ENCODE data around the gene CHADL. TPM values are rescaled to one million over a fixed set of nuclear protein-coding genes. Genes with fewer than 3 reads are reported as not detected.

The CHADL gene
- total RNA-seq, 1 donor from 2014 or later: 0.43 TPM

DNA sequence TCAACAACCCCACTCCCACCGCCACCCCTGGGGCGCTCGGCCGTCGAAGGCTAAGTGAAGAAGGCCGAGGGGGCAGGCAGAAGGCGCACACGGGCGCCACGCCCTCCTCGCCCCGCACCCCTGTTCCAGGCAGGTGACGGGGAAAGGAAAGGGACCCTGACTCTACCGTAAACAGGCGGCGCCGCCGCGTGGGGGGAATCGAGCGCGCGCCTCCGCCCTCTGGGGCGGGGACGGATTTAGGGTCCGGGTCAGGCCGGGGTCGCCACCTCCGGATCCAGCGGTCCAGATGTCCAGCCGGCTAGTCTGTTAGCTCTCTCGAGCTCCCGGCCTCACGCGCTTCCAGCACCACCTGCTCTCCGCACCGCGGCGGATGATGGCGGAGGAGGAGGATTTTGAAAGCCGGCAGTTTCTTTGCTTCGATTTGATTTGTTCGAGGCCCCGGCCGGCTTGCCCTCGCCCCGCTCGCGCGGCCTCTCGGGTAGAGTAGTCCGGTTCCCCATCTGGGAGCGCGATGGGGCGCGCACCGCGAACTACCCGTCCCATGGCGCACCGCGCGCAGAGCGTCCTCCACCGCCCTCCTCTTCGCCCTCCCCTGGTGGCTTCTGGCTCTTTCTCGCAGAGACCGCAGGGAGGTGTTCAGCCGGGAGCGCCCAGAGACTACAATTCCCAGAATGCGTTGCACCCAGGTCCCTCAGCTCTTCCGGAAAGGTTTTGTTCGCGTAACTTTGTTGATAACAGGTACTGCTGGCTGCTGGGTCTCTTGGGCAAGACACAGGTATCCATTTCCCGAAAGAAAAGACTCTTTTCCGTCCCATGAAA is 45.3 kb upstream of the CHADL start, which contains the start of gene RANGAP1:
TSS of gene RANGAP1 (minus strand) at position 368 of the 819 bp plus-strand sequence. CDS start 5,143 bp downstream, outside the sequence.
- peaks cover 47% of the 10 kb centered on the region for H3K4me1 Mint-ChIP-seq (ENCODE audit: unreplicated experiment)
- H3K36me3 Mint-ChIP-seq (ENCODE audit: unreplicated experiment): peaks cover 3% of the 10 kb centered on the region
- TF ChIP-seq, protein P1, sequence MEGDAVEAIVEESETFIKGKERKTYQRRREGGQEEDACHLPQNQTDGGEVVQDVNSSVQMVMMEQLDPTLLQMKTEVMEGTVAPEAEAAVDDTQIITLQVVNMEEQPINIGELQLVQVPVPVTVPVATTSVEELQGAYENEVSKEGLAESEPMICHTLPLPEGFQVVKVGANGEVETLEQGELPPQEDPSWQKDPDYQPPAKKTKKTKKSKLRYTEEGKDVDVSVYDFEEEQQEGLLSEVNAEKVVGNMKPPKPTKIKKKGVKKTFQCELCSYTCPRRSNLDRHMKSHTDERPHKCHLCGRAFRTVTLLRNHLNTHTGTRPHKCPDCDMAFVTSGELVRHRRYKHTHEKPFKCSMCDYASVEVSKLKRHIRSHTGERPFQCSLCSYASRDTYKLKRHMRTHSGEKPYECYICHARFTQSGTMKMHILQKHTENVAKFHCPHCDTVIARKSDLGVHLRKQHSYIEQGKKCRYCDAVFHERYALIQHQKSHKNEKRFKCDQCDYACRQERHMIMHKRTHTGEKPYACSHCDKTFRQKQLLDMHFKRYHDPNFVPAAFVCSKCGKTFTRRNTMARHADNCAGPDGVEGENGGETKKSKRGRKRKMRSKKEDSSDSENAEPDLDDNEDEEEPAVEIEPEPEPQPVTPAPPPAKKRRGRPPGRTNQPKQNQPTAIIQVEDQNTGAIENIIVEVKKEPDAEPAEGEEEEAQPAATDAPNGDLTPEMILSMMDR (IDR thresholded peaks at IDR 0.05): peak; percentile 26
- H3K27ac Mint-ChIP-seq (ENCODE audit: unreplicated experiment): peak within 1 kb of the TSS; percentile 88
- DNase-seq (ENCODE audit: extremely low spot score, unreplicated experiment): peak; percentile 100
- no peaks in the 10 kb centered on the region for H3K9me3 Mint-ChIP-seq (ENCODE audit: unreplicated experiment)
- H3K27me3 Mint-ChIP-seq (ENCODE audit: unreplicated experiment): no peaks in the 10 kb centered on the region
- peak within 1 kb of the TSS; percentile 81 for H3K4me3 Mint-ChIP-seq (ENCODE audit: unreplicated experiment)

DNA sequence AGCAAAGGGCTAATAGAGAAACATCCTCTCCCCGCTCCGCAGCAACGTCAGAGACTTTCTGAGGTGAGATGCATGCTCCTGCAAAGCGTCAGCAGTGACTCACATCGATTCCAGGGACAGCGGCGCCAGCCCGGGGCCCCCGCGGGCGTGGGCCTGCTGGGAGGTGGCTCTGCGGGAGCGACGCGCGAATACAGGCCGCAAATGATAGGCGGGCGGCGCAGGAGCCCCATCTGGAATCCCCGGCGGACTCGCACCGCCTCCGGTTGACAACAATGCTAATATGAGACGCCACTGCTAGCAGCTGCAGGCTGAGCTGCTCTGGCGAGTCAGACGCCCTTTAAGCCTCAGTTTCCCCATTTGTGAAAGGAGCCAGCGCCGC is 44.7 kb upstream of the CHADL start:
- no peaks in the 10 kb centered on the region for H3K27me3 Mint-ChIP-seq (ENCODE audit: unreplicated experiment)
- H3K36me3 Mint-ChIP-seq (ENCODE audit: unreplicated experiment): peaks cover 5% of the 10 kb centered on the region
- DNase-seq (ENCODE audit: extremely low spot score, unreplicated experiment): peak; percentile 87
- H3K9me3 Mint-ChIP-seq (ENCODE audit: unreplicated experiment): no peaks in the 10 kb centered on the region
- TF ChIP-seq, protein P1 (IDR thresholded peaks at IDR 0.05): no peak
- peak overlapping the region; percentile 81 for H3K4me3 Mint-ChIP-seq (ENCODE audit: unreplicated experiment)
- peaks cover 41% of the 10 kb centered on the region for H3K4me1 Mint-ChIP-seq (ENCODE audit: unreplicated experiment)
- H3K27ac Mint-ChIP-seq (ENCODE audit: unreplicated experiment): peak overlapping the region; percentile 80

DNA sequence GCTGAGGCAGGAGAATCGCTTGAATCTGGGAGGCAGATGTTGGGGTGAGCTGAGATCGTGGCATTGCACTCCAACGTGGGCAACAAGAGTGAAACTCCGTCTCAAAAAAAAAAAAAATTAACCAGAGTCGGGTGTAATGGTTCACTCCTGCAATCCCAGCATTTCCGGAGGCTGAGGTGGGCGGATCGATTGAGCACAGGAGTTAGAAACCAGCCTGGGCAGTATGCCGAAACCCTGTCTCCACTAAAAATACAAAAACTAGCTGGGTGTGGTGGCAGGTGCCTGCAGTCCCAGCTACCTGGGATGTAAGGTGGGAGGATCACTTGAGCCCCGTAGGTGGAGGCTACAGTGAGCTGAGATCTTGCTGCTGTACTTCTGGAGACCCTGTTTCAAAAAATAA is 43.7 kb upstream of the CHADL start:
- Mint-ChIP-seq H3K4me3 (ENCODE audit: unreplicated experiment) (peak overlapping the region; percentile 81), H3K27me3 (ENCODE audit: unreplicated experiment) (no peaks in the 10 kb centered on the region), H3K9me3 (ENCODE audit: unreplicated experiment) (no peaks in the 10 kb centered on the region), H3K36me3 (ENCODE audit: unreplicated experiment) (peaks cover 5% of the 10 kb centered on the region), H3K27ac (ENCODE audit: unreplicated experiment) (peak overlapping the region; percentile 50), H3K4me1 (ENCODE audit: unreplicated experiment) (peaks cover 33% of the 10 kb centered on the region)
- no peak for DNase-seq (ENCODE audit: extremely low spot score, unreplicated experiment)
- TF ChIP-seq, protein P1 (IDR thresholded peaks at IDR 0.05): no peak

DNA sequence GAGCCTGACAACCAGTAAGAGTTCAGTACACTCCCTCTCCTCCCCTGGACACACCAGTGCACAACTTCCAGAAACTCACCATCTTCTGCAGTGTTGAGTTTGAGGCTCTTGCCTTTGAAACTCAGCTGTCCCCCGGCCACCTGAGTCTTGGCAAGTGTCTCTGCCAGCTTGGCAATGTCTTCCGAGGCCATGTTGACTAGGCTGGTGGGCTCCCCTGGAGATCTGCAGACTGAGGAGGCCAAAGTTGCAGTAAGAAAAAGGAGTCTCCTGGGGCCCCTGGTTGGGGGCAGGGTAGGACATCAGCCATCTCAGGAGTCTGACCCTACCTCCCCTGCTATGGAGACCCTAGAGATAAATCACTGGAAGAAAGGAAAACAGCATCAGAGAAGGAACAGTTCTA is 40.1 kb upstream of the CHADL start:
- Mint-ChIP-seq H3K4me3 (ENCODE audit: unreplicated experiment) (no peak overlapping the region), H3K27ac (ENCODE audit: unreplicated experiment) (no peak overlapping the region), H3K27me3 (ENCODE audit: unreplicated experiment) (no peaks in the 10 kb centered on the region), H3K4me1 (ENCODE audit: unreplicated experiment) (peaks cover 8% of the 10 kb centered on the region), H3K36me3 (ENCODE audit: unreplicated experiment) (peaks cover 15% of the 10 kb centered on the region), H3K9me3 (ENCODE audit: unreplicated experiment) (no peaks in the 10 kb centered on the region)
- TF ChIP-seq, protein P1 (IDR thresholded peaks at IDR 0.05): no peak
- no peak for DNase-seq (ENCODE audit: extremely low spot score, unreplicated experiment)

DNA sequence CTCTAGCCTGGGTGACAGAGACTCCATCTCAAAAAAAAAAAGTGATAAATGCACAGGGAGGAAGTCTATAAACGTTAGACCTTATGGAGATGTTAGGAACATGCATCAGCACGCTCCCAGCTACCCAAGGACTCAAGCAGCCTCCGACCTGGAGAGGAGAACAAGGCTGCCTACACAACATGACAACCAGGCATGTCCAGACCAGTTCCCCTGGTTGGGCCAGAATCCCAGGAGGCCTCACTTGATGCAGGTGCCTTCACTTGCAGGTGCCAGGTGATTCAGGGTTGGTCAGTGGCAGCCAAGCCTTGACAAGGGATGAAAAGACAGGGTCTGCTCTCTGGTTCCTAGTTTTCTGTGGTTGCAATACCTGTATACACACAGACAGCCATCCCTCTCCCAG is 39.3 kb upstream of the CHADL start:
- Mint-ChIP-seq H3K36me3 (ENCODE audit: unreplicated experiment) (peaks cover 18% of the 10 kb centered on the region), H3K27me3 (ENCODE audit: unreplicated experiment) (no peaks in the 10 kb centered on the region), H3K4me3 (ENCODE audit: unreplicated experiment) (no peak overlapping the region), H3K9me3 (ENCODE audit: unreplicated experiment) (no peaks in the 10 kb centered on the region), H3K27ac (ENCODE audit: unreplicated experiment) (no peak overlapping the region), H3K4me1 (ENCODE audit: unreplicated experiment) (peaks cover 4% of the 10 kb centered on the region)
- TF ChIP-seq, protein P1 (IDR thresholded peaks at IDR 0.05): no peak
- DNase-seq (ENCODE audit: extremely low spot score, unreplicated experiment): no peak
